Endothelial cell of umbilical vein (primary cell): ENCODE data around the gene COA7. TPM values are rescaled to one million over a fixed set of nuclear protein-coding genes. Genes with fewer than 3 reads are reported as not detected.

ENCODE experiments used
- BruUV-seq: library from RNA; stranded (reverse); fragments of 400-500 nt; replicated peaks from 2 replicates; lab custom pipeline; 2021; lab: Mats Ljungman, UMichigan
- CTCF ChIA-PET: fragments of 300-600, 350-600 bp; sonication (Branson Sonifier 250); formaldehyde crosslinking; loops from one replicate; lab custom pipeline; 2021; ENCODE audit warnings: antibody characterized with exemption, inconsistent platforms; lab: Charles Lee
- POLR2A ChIA-PET: fragments of 300-600, 350-600 bp; sonication (Branson Sonifier 250); formaldehyde crosslinking; loops from one replicate; lab custom pipeline; 2021; ENCODE audit warnings: antibody characterized with exemption, inconsistent platforms; lab: Charles Lee
- DNase-seq: peaks from one replicate; pipeline ENCODE4 v3.0.0-alpha.2; 2011; ENCODE audit warnings: low read depth, low spot score
- FAIRE-seq: peaks from 2 replicates; lab custom pipeline; 2011; peaks lifted over from hg19 to GRCh38; lab: Jason Lieb, UNC
- H2AFZ ChIP-seq: 2 replicates; pipeline ENCODE4 v1.6.0; 2012; ENCODE audit warnings: low read depth, low read length, control low read depth, inconsistent platforms
- H3K27ac ChIP-seq: 2 replicates; pipeline ENCODE4 v1.5.1; 2011; ENCODE audit warnings: low read depth, mild to moderate bottlenecking, control low read depth, low read length, moderate library complexity; ENCODE audit not compliant: insufficient read depth
- H3K27me3 ChIP-seq, 2 experiments: 2 replicates each; pipeline versions ENCODE4 v1.6.0 to v1.6.1; 2011; ENCODE audit warnings: low read length in 2 of 2, mixed read lengths in 1 of 2; ENCODE audit not compliant: control insufficient read depth in 2 of 2, insufficient read depth in 2 of 2
- H3K36me3 ChIP-seq, 2 experiments: 2 replicates in 1 of 2; 3 replicates in 1 of 2; pipeline ENCODE4 v1.5.1; 2011; ENCODE audit warnings: low read length in 2 of 2, mild to moderate bottlenecking in 1 of 2, moderate library complexity in 1 of 2; ENCODE audit not compliant: control insufficient read depth in 2 of 2, insufficient read depth in 2 of 2; ENCODE audit errors: extremely low read depth in 1 of 2
- H3K4me1 ChIP-seq: 3 replicates; pipeline ENCODE4 v1.5.1; 2011; ENCODE audit warnings: mild to moderate bottlenecking, low read length; ENCODE audit not compliant: control insufficient read depth, insufficient read depth; ENCODE audit errors: extremely low read depth
- H3K4me2 ChIP-seq: 2 replicates; pipeline ENCODE4 v1.6.1; 2011; ENCODE audit warnings: low read length, control low read depth, mixed read lengths; ENCODE audit not compliant: insufficient read depth
- H3K4me3 ChIP-seq, 3 experiments: fragments of 200-600 bp in 1 of 3; sonication (generic), shearing (Covaris generic) in 1 of 3; replicated peaks in 1 of 3; 2 replicates each; pipeline ENCODE4 v1.5.1; 2011 to 2016; ENCODE audit warnings: control low read depth in 3 of 3, low read length in 3 of 3, mild to moderate bottlenecking in 2 of 3, inconsistent platforms in 1 of 3, low read depth in 1 of 3, moderate library complexity in 1 of 3; ENCODE audit not compliant: insufficient read depth in 1 of 3
- H3K79me2 ChIP-seq: 2 replicates; pipeline ENCODE4 v1.6.0; 2012; ENCODE audit warnings: low read length, inconsistent platforms; ENCODE audit not compliant: control insufficient read depth, insufficient read depth
- H3K9ac ChIP-seq: replicated peaks from 2 replicates; pipeline ENCODE3; 2011; ENCODE audit warnings: low read length, control low read depth; ENCODE audit not compliant: insufficient read depth; ENCODE audit errors: extremely low read depth
- H3K9me1 ChIP-seq: replicated peaks from 3 replicates; pipeline ENCODE4 v1.6.0; 2011; ENCODE audit warnings: mild to moderate bottlenecking, low read length; ENCODE audit not compliant: control insufficient read depth, insufficient read depth; ENCODE audit errors: extremely low read depth
- H3K9me3 ChIP-seq: replicated peaks from 2 replicates; pipeline ENCODE4 v1.5.1; 2012; ENCODE audit warnings: low read length, inconsistent platforms; ENCODE audit not compliant: control insufficient read depth, insufficient read depth
- H4K20me1 ChIP-seq: replicated peaks from 2 replicates; pipeline ENCODE3; 2011; ENCODE audit warnings: mild to moderate bottlenecking, low read length; ENCODE audit not compliant: control insufficient read depth, insufficient read depth; ENCODE audit errors: extremely low read depth
- EZH2 ChIP-seq: IDR thresholded peaks from 2 replicates; pipeline ENCODE4 v1.6.1; 2012; ENCODE audit warnings: borderline replicate concordance, low read depth, mild to moderate bottlenecking, moderate library complexity, low read length, inconsistent platforms; ENCODE audit not compliant: severe bottlenecking
- FOS ChIP-seq: IDR thresholded peaks from 2 replicates; pipeline ENCODE4 v1.6.1; 2011; ENCODE audit warnings: mild to moderate bottlenecking, low read length, moderate library complexity, borderline replicate concordance; ENCODE audit not compliant: insufficient read depth
- JUN ChIP-seq: IDR thresholded peaks from 2 replicates; pipeline ENCODE4 v1.6.1; 2011; ENCODE audit warnings: borderline replicate concordance, low read depth; ENCODE audit not compliant: insufficient read length, insufficient read depth
- MAX ChIP-seq: IDR thresholded peaks from 2 replicates; pipeline ENCODE4 v1.6.1; 2011; ENCODE audit not compliant: insufficient read depth, insufficient read length
- MYC ChIP-seq: IDR thresholded peaks from one replicate; pipeline ENCODE4 v1.6.1; 2011; ENCODE audit warnings: mild to moderate bottlenecking, low read depth, low read length
- POLR2AphosphoS5 ChIP-seq: IDR thresholded peaks from 2 replicates; pipeline ENCODE4 v1.6.1; 2012; ENCODE audit warnings: low read depth, mild to moderate bottlenecking, control low read depth, low read length, moderate library complexity; ENCODE audit not compliant: insufficient read depth
- dilution Hi-C: fragments of 300-500 bp; cut with MboI; formaldehyde crosslinking; loops from one replicate; pipeline ENCODE4 v1.15.0; 2019; ENCODE audit warnings: low sequenced_read_pairs; ENCODE audit not compliant: extremely low pct_ligation_motif_present
- intact Hi-C: fragments of 100-400 bp; cut with micrococcal nuclease; formaldehyde crosslinking; loops from one replicate; pipeline ENCODE4 v1.10.0; 2022
- polyA plus RNA-seq, 4 experiments: library from polyadenylated mRNA; depleted of rRNA in 3 of 4; stranded (reverse) in 3 of 4; unstranded in 1 of 4; fragments of >200 nt; gene quantifications; 2 replicates each; pipeline versions ENCODE4 v1.2.1 to v1.2.3, GENCODE V29; 2011 to 2012; ENCODE audit warnings: missing spikeins in 1 of 4
- total RNA-seq: library from RNA; stranded (reverse); gene quantifications from 2 replicates; pipeline ENCODE4 v1.2.3, GENCODE V29; 2021
- TF ChIP-seq, protein P1 (sequence below), 2 donors: IDR thresholded peaks; 1 replicate in 1 of 2; 2 replicates in 1 of 2; pipeline ENCODE4 v1.5.1; 2011; ENCODE audit warnings: low read length in 2 of 2, mild to moderate bottlenecking in 2 of 2, moderate library complexity in 2 of 2, control low read depth in 1 of 2, inconsistent platforms in 1 of 2, low read depth in 1 of 2; ENCODE audit not compliant: insufficient read depth in 1 of 2; ENCODE audit errors: extremely low read depth in 1 of 2

The COA7 gene
- total and polyA plus RNA-seq, 2 donors (not counting 3 experiments of a cell fraction or from before 2014, with no cell fraction given), result 11.7 to 28.6 TPM

GRCh38 chr1:52645261-52645660, 52.9 kb downstream of the COA7 start:
- DNase-seq (no peak), FAIRE-seq (no peak)
- no peaks in the 10 kb centered on the region for H3K36me3 ChIP-seq
- H3K4me1 ChIP-seq, result no peaks in the 10 kb centered on the region
- no peaks in the 10 kb centered on the region for H3K9me1 ChIP-seq
- ChIA-PET POLR2A (no interaction called here), CTCF (interaction anchor here (1.0 kb wide), 1 partner anchor 41 kb away, joined by 3 read pairs; no protein-coding TSS in a partner anchor)
- no peak overlapping the region for H3K4me3 ChIP-seq
- no peak for TF ChIP-seq FOS
- no peak for TF ChIP-seq MYC
- TF ChIP-seq, protein P1, sequence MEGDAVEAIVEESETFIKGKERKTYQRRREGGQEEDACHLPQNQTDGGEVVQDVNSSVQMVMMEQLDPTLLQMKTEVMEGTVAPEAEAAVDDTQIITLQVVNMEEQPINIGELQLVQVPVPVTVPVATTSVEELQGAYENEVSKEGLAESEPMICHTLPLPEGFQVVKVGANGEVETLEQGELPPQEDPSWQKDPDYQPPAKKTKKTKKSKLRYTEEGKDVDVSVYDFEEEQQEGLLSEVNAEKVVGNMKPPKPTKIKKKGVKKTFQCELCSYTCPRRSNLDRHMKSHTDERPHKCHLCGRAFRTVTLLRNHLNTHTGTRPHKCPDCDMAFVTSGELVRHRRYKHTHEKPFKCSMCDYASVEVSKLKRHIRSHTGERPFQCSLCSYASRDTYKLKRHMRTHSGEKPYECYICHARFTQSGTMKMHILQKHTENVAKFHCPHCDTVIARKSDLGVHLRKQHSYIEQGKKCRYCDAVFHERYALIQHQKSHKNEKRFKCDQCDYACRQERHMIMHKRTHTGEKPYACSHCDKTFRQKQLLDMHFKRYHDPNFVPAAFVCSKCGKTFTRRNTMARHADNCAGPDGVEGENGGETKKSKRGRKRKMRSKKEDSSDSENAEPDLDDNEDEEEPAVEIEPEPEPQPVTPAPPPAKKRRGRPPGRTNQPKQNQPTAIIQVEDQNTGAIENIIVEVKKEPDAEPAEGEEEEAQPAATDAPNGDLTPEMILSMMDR (IDR thresholded peaks at IDR 0.05; ENCODE audit: extremely low read depth in 1 of 2, insufficient read depth in 1 of 2, low read depth in 1 of 2, low read length in 2 of 2), result no peak
- no peak for TF ChIP-seq POLR2AphosphoS5
- TF ChIP-seq MAX, result no peak
- TF ChIP-seq JUN, result no peak
- TF ChIP-seq EZH2, result no peak
- no TSS peak for BruUV-seq
- peaks cover 1 to 3% of the 10 kb centered on the region in 2 experiments for H3K27me3 ChIP-seq
- H3K27ac ChIP-seq, result no peak overlapping the region
- H3K9me3 ChIP-seq, result no peaks in the 10 kb centered on the region
- no peak overlapping the region for H3K4me2 ChIP-seq
- H2AFZ ChIP-seq, result no peak overlapping the region
- no peaks in the 10 kb centered on the region for H4K20me1 ChIP-seq
- H3K79me2 ChIP-seq, result no peaks in the 10 kb centered on the region
- H3K9ac ChIP-seq, result no peak overlapping the region
- dilution Hi-C loops (no loop called here), intact Hi-C loops (no loop called here)
